Measurements from ENCODE around the gene SPART. TPM values are rescaled to one million over a fixed set of nuclear protein-coding genes. Genes with fewer than 3 reads are reported as not detected.

SPART gene
- total RNA-seq, 1 experiment from 2014 or later: 182 TPM

DNA sequence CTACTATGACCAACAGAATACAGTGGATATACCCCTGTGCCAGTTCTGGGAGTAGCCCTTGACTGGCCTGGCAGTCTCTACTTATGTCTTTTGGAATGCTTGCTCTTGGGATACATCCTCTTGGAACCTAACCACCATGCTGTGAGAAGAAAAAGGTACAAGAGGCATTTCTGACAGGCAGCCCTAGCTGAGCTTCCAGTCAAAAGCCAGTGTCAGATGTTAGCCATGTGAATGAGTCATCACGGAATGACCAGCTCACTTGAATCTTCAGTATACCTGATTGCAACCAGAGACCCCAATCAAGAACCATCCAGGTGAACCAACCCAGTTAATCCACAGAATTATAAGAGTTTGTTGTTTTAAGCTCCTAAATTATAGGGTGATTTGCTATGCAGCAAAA, 52.7 kb downstream of the SPART start:
- Histone ChIP-seq H3K4me1 (ENCODE audit: insufficient read depth, low read length, poor library complexity, severe bottlenecking) (peaks cover 10% of the 10 kb centered on the region), H3K27ac (ENCODE audit: low read depth, low read length, poor library complexity, severe bottlenecking) (no peak overlapping the region), H3K36me3 (ENCODE audit: insufficient read depth, low read length, poor library complexity, severe bottlenecking) (peaks cover 7% of the 10 kb centered on the region), H3K27me3 (replicated peaks; ENCODE audit: insufficient read depth, low read depth, low read length, poor library complexity) (no peaks in the 10 kb centered on the region), H3K4me3 (ENCODE audit: low read depth, low read length, poor library complexity, severe bottlenecking) (no peak overlapping the region), H3K9me3 (ENCODE audit: low read depth, low read length, poor library complexity, severe bottlenecking) (peaks cover 21% of the 10 kb centered on the region)
- BruUV-seq (replicated peaks): no TSS peak
- intact Hi-C loops (cut with micrococcal nuclease; ENCODE audit: unreplicated experiment): loop anchor here (10.0 kb wide), 1 partner anchor 751 kb away; no protein-coding TSS in a partner anchor
- DNase-seq (ENCODE audit: low spot score): no peak
- CTCF ChIA-PET: no interaction called here
- TF ChIP-seq CTCF (conservative IDR thresholded peaks at IDR 0.05; ENCODE audit: low read depth, low read length) (no peak), EZH2 (IDR thresholded peaks at IDR 0.05; ENCODE audit: borderline replicate concordance, low read depth, low read length, poor library complexity, severe bottlenecking) (no peak)
- POLR2A ChIA-PET (ENCODE audit: low non-redundant PET): no interaction called here

GRCh38 chr13:36288794-36289391, 57.3 kb downstream of the SPART start:
- Histone ChIP-seq H3K4me3 (ENCODE audit: low read depth, low read length, poor library complexity, severe bottlenecking) (no peak overlapping the region), H3K27ac (ENCODE audit: low read depth, low read length, poor library complexity, severe bottlenecking) (no peak overlapping the region), H3K9me3 (ENCODE audit: low read depth, low read length, poor library complexity, severe bottlenecking) (peaks cover 33% of the 10 kb centered on the region), H3K4me1 (ENCODE audit: insufficient read depth, low read length, poor library complexity, severe bottlenecking) (peaks cover 6% of the 10 kb centered on the region), H3K36me3 (ENCODE audit: insufficient read depth, low read length, poor library complexity, severe bottlenecking) (peaks cover 7% of the 10 kb centered on the region), H3K27me3 (replicated peaks; ENCODE audit: insufficient read depth, low read depth, low read length, poor library complexity) (no peaks in the 10 kb centered on the region)
- no TSS peak for BruUV-seq (replicated peaks)
- DNase-seq (ENCODE audit: low spot score): peak; percentile 19
- ChIA-PET CTCF (no interaction called here), POLR2A (ENCODE audit: low non-redundant PET) (no interaction called here)
- TF ChIP-seq EZH2 (IDR thresholded peaks at IDR 0.05; ENCODE audit: borderline replicate concordance, low read depth, low read length, poor library complexity, severe bottlenecking) (no peak), CTCF (conservative IDR thresholded peaks at IDR 0.05; ENCODE audit: low read depth, low read length) (no peak)
- intact Hi-C loops (cut with micrococcal nuclease; ENCODE audit: unreplicated experiment): loop anchor here (10.0 kb wide), 1 partner anchor 1316 kb away; no protein-coding TSS in a partner anchor

GRCh38 chr13:36286006-36286405, 60.2 kb downstream of the SPART start:
- peaks cover 31% of the 10 kb centered on the region for H3K9me3 ChIP-seq (ENCODE audit: low read depth, low read length, poor library complexity, severe bottlenecking)
- TF ChIP-seq EZH2 (IDR thresholded peaks at IDR 0.05; ENCODE audit: borderline replicate concordance, low read depth, low read length, poor library complexity, severe bottlenecking) (no peak), CTCF (conservative IDR thresholded peaks at IDR 0.05; ENCODE audit: low read depth, low read length) (no peak)
- H3K27me3 ChIP-seq (replicated peaks; ENCODE audit: insufficient read depth, low read depth, low read length, poor library complexity): no peaks in the 10 kb centered on the region
- POLR2A ChIA-PET (ENCODE audit: low non-redundant PET): no interaction called here
- intact Hi-C loops (cut with micrococcal nuclease; ENCODE audit: unreplicated experiment): loop anchor here (10.0 kb wide), 1 partner anchor 1319 kb away; no protein-coding TSS in a partner anchor
- no peak overlapping the region for H3K4me3 ChIP-seq (ENCODE audit: low read depth, low read length, poor library complexity, severe bottlenecking)
- BruUV-seq (replicated peaks): no TSS peak
- H3K36me3 ChIP-seq (ENCODE audit: insufficient read depth, low read length, poor library complexity, severe bottlenecking): peaks cover 7% of the 10 kb centered on the region
- DNase-seq (ENCODE audit: low spot score): no peak
- CTCF ChIA-PET: no interaction called here
- H3K27ac ChIP-seq (ENCODE audit: low read depth, low read length, poor library complexity, severe bottlenecking): no peak overlapping the region
- peaks cover 15% of the 10 kb centered on the region for H3K4me1 ChIP-seq (ENCODE audit: insufficient read depth, low read length, poor library complexity, severe bottlenecking)
